Osteocyte (in vitro differentiated cells): ENCODE results near the gene CST5. TPM values are rescaled to one million over a fixed set of nuclear protein-coding genes. Genes with fewer than 3 reads are reported as not detected.
"Not testable (repeated sequence)": the region's sequence is repeated elsewhere in the genome, so short reads cannot be mapped to it uniquely, and the experiment has no call there.

ENCODE experiments used
- DNase-seq: peaks from one replicate; pipeline ENCODE4 v3.0.0; 2021; ENCODE audit warnings: mixed read lengths; ENCODE audit not compliant: unreplicated experiment; ENCODE audit errors: extremely low spot score
- H3K27ac Mint-ChIP-seq: one replicate; pipeline ENCODE4 v1.8.0; 2021; ENCODE audit warnings: mild to moderate bottlenecking, mixed read lengths; ENCODE audit not compliant: unreplicated experiment
- H3K27me3 Mint-ChIP-seq: one replicate; pipeline ENCODE4 v1.8.0; 2021; ENCODE audit warnings: mixed read lengths; ENCODE audit not compliant: unreplicated experiment
- H3K36me3 Mint-ChIP-seq: one replicate; pipeline ENCODE4 v1.8.0; 2021; ENCODE audit warnings: mixed read lengths; ENCODE audit not compliant: unreplicated experiment
- H3K4me1 Mint-ChIP-seq: one replicate; pipeline ENCODE4 v1.8.0; 2021; ENCODE audit warnings: mixed read lengths; ENCODE audit not compliant: unreplicated experiment
- H3K4me3 Mint-ChIP-seq: one replicate; pipeline ENCODE4 v1.8.0; 2021; ENCODE audit warnings: mild to moderate bottlenecking, moderate library complexity, mixed read lengths; ENCODE audit not compliant: unreplicated experiment
- H3K9me3 Mint-ChIP-seq: one replicate; pipeline ENCODE4 v1.8.0; 2021; ENCODE audit warnings: mixed read lengths; ENCODE audit not compliant: unreplicated experiment
- CTCF ChIP-seq: fragments of 200-600 bp; sonication (generic); IDR thresholded peaks from 2 replicates; pipeline ENCODE4 v1.5.0; 2021; ENCODE audit warnings: antibody characterized with exemption, mild to moderate bottlenecking, moderate library complexity
- total RNA-seq: library from RNA; stranded (reverse); gene quantifications from 2 replicates; pipeline ENCODE4 v1.2.1, GENCODE V29; 2021

CST5 gene
- total RNA-seq, 1 donor from 2014 or later = not detected

- Mint-ChIP-seq H3K9me3 (no peaks in the 10 kb centered on the region), H3K4me1 (peaks cover 9% of the 10 kb centered on the region), H3K36me3 (no peaks in the 10 kb centered on the region), H3K4me3 (no peak overlapping the region), H3K27me3 (peaks cover under 1% of the 10 kb centered on the region), H3K27ac (no peak overlapping the region)
- no peak for TF ChIP-seq CTCF
- DNase-seq = no peak
Measured at GRCh38 chr20:23918896-23919295, 39.3 kb upstream of the CST5 start.

- TF ChIP-seq CTCF = no peak
- DNase-seq = no peak
- Mint-ChIP-seq H3K9me3 (no peaks in the 10 kb centered on the region), H3K27ac (no peak overlapping the region), H3K27me3 (peaks cover 3% of the 10 kb centered on the region), H3K4me3 (no peak overlapping the region), H3K4me1 (peaks cover 9% of the 10 kb centered on the region), H3K36me3 (no peaks in the 10 kb centered on the region)
Measured at GRCh38 chr20:23918101-23918862, 38.7 kb upstream of the CST5 start.

- Mint-ChIP-seq H3K27ac (no peak overlapping the region), H3K4me1 (peaks cover 9% of the 10 kb centered on the region), H3K36me3 (no peaks in the 10 kb centered on the region), H3K27me3 (peaks cover 3% of the 10 kb centered on the region), H3K9me3 (no peaks in the 10 kb centered on the region), H3K4me3 (no peak overlapping the region)
- no peak for DNase-seq
- TF ChIP-seq CTCF = no peak
Measured at GRCh38 chr20:23917024-23917725, 37.6 kb upstream of the CST5 start.

- H3K4me3 Mint-ChIP-seq = no peak overlapping the region
- no peak overlapping the region for H3K27ac Mint-ChIP-seq
- H3K27me3 Mint-ChIP-seq = peaks cover 6% of the 10 kb centered on the region
- no peaks in the 10 kb centered on the region for H3K9me3 Mint-ChIP-seq
- TF ChIP-seq CTCF = no peak
- H3K4me1 Mint-ChIP-seq = peaks cover 9% of the 10 kb centered on the region
- DNase-seq = no peak
- no peaks in the 10 kb centered on the region for H3K36me3 Mint-ChIP-seq
Measured at GRCh38 chr20:23915844-23916243, 36.3 kb upstream of the CST5 start.

GRCh38 chr20:23914469-23914868 lies 34.9 kb upstream of the CST5 start:
- not testable (repeated sequence) for H3K9me3 Mint-ChIP-seq, DNase-seq, H3K27ac Mint-ChIP-seq, H3K36me3 Mint-ChIP-seq, H3K4me1 Mint-ChIP-seq, H3K27me3 Mint-ChIP-seq, H3K4me3 Mint-ChIP-seq
